ENCODE data around the gene CDC34. TPM values are rescaled to one million over a fixed set of nuclear protein-coding genes. Genes with fewer than 3 reads are reported as not detected.

Gene CDC34
- total RNA-seq, 4 donors from 2014 or later: 60.7 to 110 (median 73.4) TPM

GRCh38 chr19:539429-540030, 8.0 kb downstream of the CDC34 start:
- no peak for TF ChIP-seq EP300 (IDR thresholded peaks at IDR 0.05)
- no peak for TF ChIP-seq CTCF (IDR thresholded peaks at IDR 0.05)
- TF ChIP-seq POLR2A (IDR thresholded peaks at IDR 0.05): no peak
- DNase-seq (ENCODE audit: low spot score in 2 of 2): no peak
- Histone ChIP-seq H3K4me3 (no peak overlapping the region), H3K27me3 (no peaks in the 10 kb centered on the region), H3K27ac (no peak overlapping the region), H3K4me1 (peaks cover 0 to 15% (median 6%) of the 10 kb centered on the region in 4 donors), H3K9me3 (no peaks in the 10 kb centered on the region), H3K36me3 (peaks cover 5 to 76% (median 20%) of the 10 kb centered on the region in 3 donors)
- 84 to 87% methylated on average over 26 to 30 of the region's 30 CpGs for WGBS, 2 donors

GRCh38 chr19:540867-541637, 9.5 kb downstream of the CDC34 start:
- 84 to 91% methylated on average over 51 of the region's 51 CpGs for WGBS, 2 donors
- H3K4me3 ChIP-seq: no peak overlapping the region
- H3K9me3 ChIP-seq: no peaks in the 10 kb centered on the region
- DNase-seq (ENCODE audit: low spot score in 2 of 2): no peak
- H3K36me3 ChIP-seq: peaks cover 3 to 64% (median 20%) of the 10 kb centered on the region in 3 donors
- H3K4me1 ChIP-seq: peaks cover 0 to 3% (median 0%) of the 10 kb centered on the region in 4 donors
- TF ChIP-seq POLR2A (IDR thresholded peaks at IDR 0.05): no peak
- TF ChIP-seq CTCF (IDR thresholded peaks at IDR 0.05): no peak
- no peak for TF ChIP-seq EP300 (IDR thresholded peaks at IDR 0.05)
- no peak overlapping the region for H3K27ac ChIP-seq
- no peaks in the 10 kb centered on the region for H3K27me3 ChIP-seq

GRCh38 chr19:541699-542098, 10.1 kb downstream of the CDC34 start:
- H3K27ac ChIP-seq: no peak overlapping the region
- H3K36me3 ChIP-seq: peaks cover 3 to 57% (median 14%) of the 10 kb centered on the region in 3 donors
- no peak for TF ChIP-seq EP300 (IDR thresholded peaks at IDR 0.05)
- no peak for TF ChIP-seq CTCF (IDR thresholded peaks at IDR 0.05)
- no peak for TF ChIP-seq POLR2A (IDR thresholded peaks at IDR 0.05)
- no peak for DNase-seq (ENCODE audit: low spot score in 2 of 2)
- peaks cover 0 to 3% (median 0%) of the 10 kb centered on the region in 4 donors for H3K4me1 ChIP-seq
- no peaks in the 10 kb centered on the region for H3K27me3 ChIP-seq
- no peak overlapping the region for H3K4me3 ChIP-seq
- no peaks in the 10 kb centered on the region for H3K9me3 ChIP-seq
- WGBS, 2 donors: 88 to 92% methylated on average over 23 to 26 of the region's 26 CpGs

- Histone ChIP-seq H3K36me3 (peaks cover 3 to 51% (median 13%) of the 10 kb centered on the region in 3 donors), H3K4me1 (peaks cover 0 to 3% (median 0%) of the 10 kb centered on the region in 4 donors), H3K27ac (no peak overlapping the region), H3K9me3 (no peaks in the 10 kb centered on the region), H3K4me3 (no peak overlapping the region), H3K27me3 (no peaks in the 10 kb centered on the region)
- TF ChIP-seq EP300 (IDR thresholded peaks at IDR 0.05) (no peak), CTCF (IDR thresholded peaks at IDR 0.05) (no peak), POLR2A (IDR thresholded peaks at IDR 0.05) (no peak)
- DNase-seq (ENCODE audit: low spot score in 2 of 2): no peak
- 74 to 85% methylated on average over 16 to 29 of the region's 34 CpGs for WGBS, 2 donors
Measured at GRCh38 chr19:542173-542866, 10.8 kb downstream of the CDC34 start.

Measured in tibial nerve (tissue), 4 donors.